GM12878 (cell line): ENCODE results near the gene ZNF776. TPM values are rescaled to one million over a fixed set of nuclear protein-coding genes. Genes with fewer than 3 reads are reported as not detected.

Experiments used
- ATF7 ChIP-seq: fragments of 450-650 bp; IDR thresholded peaks from 2 replicates; pipeline ENCODE4 v1.6.1; 2016; ENCODE audit warnings: low read depth, mild to moderate bottlenecking
- CBFB ChIP-seq: IDR thresholded peaks from 2 replicates; pipeline ENCODE4 v1.6.1; 2016; ENCODE audit warnings: antibody characterized with exemption, low read depth
- E2F8 ChIP-seq: fragments of 450-650 bp; IDR thresholded peaks from 2 replicates; pipeline ENCODE4 v1.6.1; 2018; ENCODE audit warnings: mild to moderate bottlenecking, low read depth, moderate library complexity; ENCODE audit not compliant: partially characterized antibody
- EGR1 ChIP-seq, 2 experiments: IDR thresholded peaks; 1 replicate in 1 of 2; 2 replicates in 1 of 2; pipeline ENCODE4 v1.6.1; 2011 to 2012; ENCODE audit warnings: low read depth in 2 of 2, low read length in 2 of 2, borderline replicate concordance in 1 of 2, mild to moderate bottlenecking in 1 of 2, moderate library complexity in 1 of 2
- HDAC6 ChIP-seq: fragments of 200-600 bp; sonication (generic); IDR thresholded peaks from one replicate; pipeline ENCODE4 v1.8.0; 2017; ENCODE audit warnings: antibody characterized with exemption; ENCODE audit not compliant: unreplicated experiment
- IRF5 ChIP-seq: fragments of 450-650 bp; IDR thresholded peaks from 2 replicates; pipeline ENCODE4 v1.6.1; 2017; ENCODE audit warnings: borderline replicate concordance
- MAX ChIP-seq: IDR thresholded peaks from 2 replicates; pipeline ENCODE4 v1.6.1; 2012; ENCODE audit warnings: low read depth, low read length, improper control_type of control experiment
- MTA2 ChIP-seq: fragments of 450-650 bp; IDR thresholded peaks from 2 replicates; pipeline ENCODE4 v1.6.1; 2016; ENCODE audit warnings: low read depth, mild to moderate bottlenecking, moderate library complexity
- MYB ChIP-seq: fragments of 150-350 bp; IDR thresholded peaks from 2 replicates; pipeline ENCODE4 v1.6.1; 2014; ENCODE audit warnings: mild to moderate bottlenecking, low read depth, low read length, borderline replicate concordance
- MYC ChIP-seq: IDR thresholded peaks from 2 replicates; pipeline ENCODE4 v1.6.1; 2011; ENCODE audit warnings: mild to moderate bottlenecking, low read length, moderate library complexity, inconsistent platforms; ENCODE audit not compliant: insufficient read depth, insufficient replicate concordance, insufficient read length, severe bottlenecking
- SREBF2 ChIP-seq: IDR thresholded peaks from 2 replicates; pipeline ENCODE4 v1.6.1; 2012; ENCODE audit warnings: mild to moderate bottlenecking, low read length
- TARDBP ChIP-seq: IDR thresholded peaks from 2 replicates; pipeline ENCODE4 v1.6.1; 2016; ENCODE audit warnings: borderline replicate concordance
- TCF3 ChIP-seq: IDR thresholded peaks from 2 replicates; pipeline ENCODE4 v1.6.1; 2012; ENCODE audit warnings: low read depth, mild to moderate bottlenecking, low read length, borderline replicate concordance; ENCODE audit not compliant: insufficient read depth
- ZBED1 ChIP-seq: IDR thresholded peaks from 2 replicates; pipeline ENCODE4 v1.6.1; 2016; ENCODE audit warnings: borderline replicate concordance
- ZNF622 ChIP-seq: fragments of 450-650 bp; IDR thresholded peaks from 2 replicates; pipeline ENCODE4 v1.6.1; 2017; ENCODE audit warnings: mild to moderate bottlenecking, inconsistent platforms
- polyA plus RNA-seq, 11 experiments: library from polyadenylated mRNA; depleted of rRNA in 4 of 11; unstranded in 6 of 11; stranded (reverse) in 5 of 11; fragments of >200 nt; fragmentation: Nextera tagmentation in 4 of 11; fragmentation: Illumina TruSeq in 1 of 11; extraction: Ambion mirVana in 4 of 11; extraction: Trizol in 1 of 11; gene quantifications; 1 replicate in 1 of 11; 2 replicates in 10 of 11; pipeline versions ENCODE4 v1.2.1 to v1.2.3, GENCODE V29; 2011 to 2016; ENCODE audit warnings: inconsistent platforms in 2 of 11, missing spikeins in 2 of 11, low read depth in 1 of 11
- total RNA-seq, 4 experiments: library from RNA; depleted of rRNA in 3 of 4; stranded (reverse); fragments of >200 nt in 3 of 4; fragmentation: Illumina TruSeq in 1 of 4; extraction: Trizol in 1 of 4; gene quantifications; 2 replicates each; pipeline versions ENCODE4 v1.2.1 to v1.2.3, GENCODE V29; 2013 to 2021
- TF ChIP-seq, protein P1 (sequence below): fragments of 450-650 bp; IDR thresholded peaks from 2 replicates; pipeline ENCODE4 v1.6.1; 2017; ENCODE audit warnings: mild to moderate bottlenecking, moderate library complexity
- TF ChIP-seq, protein P2 (sequence below): fragments of 450-650 bp; IDR thresholded peaks from 2 replicates; pipeline ENCODE4 v1.6.1; 2014; ENCODE audit warnings: mild to moderate bottlenecking
- TF ChIP-seq, protein P3 (sequence below): fragments of 150-350 bp; IDR thresholded peaks from 2 replicates; pipeline ENCODE4 v1.6.1; 2014; ENCODE audit warnings: mild to moderate bottlenecking, low read depth, low read length

ZNF776 gene
- total and polyA plus RNA-seq, 10 of the 15 experiments (the other 5 are each of a cell fraction or from before 2014, with no cell fraction given): 1.9 to 16.3 (median 11.7) TPM

GRCh38 chr19:57769345-57770131, 22.9 kb downstream of the ZNF776 start, which contains the start of gene ZNF586 (continued):
- TF ChIP-seq E2F8 (no peak), ZBED1 (peak; percentile 79; the same call in 1 of the 2 replicates), MYB (no peak), TARDBP (peak; percentile 33; the same call in 1 of the 2 replicates), ATF7 (no peak), ZNF622 (no peak), HDAC6 (no peak), TCF3 (no peak), CBFB (0 out of 2 replicates have a peak, but pooled peaks have one; percentile 23), MAX (peak; percentile 49; the same call in 1 of the 2 replicates), EGR1 (IDR thresholded peaks at IDR 0.05; ENCODE audit: borderline replicate concordance in 1 of 2, low read depth in 2 of 2, low read length in 2 of 2) (no peak), SREBF2 (no peak), IRF5 (no peak), MTA2 (no peak), MYC (no peak)
- TF ChIP-seq, protein P1, sequence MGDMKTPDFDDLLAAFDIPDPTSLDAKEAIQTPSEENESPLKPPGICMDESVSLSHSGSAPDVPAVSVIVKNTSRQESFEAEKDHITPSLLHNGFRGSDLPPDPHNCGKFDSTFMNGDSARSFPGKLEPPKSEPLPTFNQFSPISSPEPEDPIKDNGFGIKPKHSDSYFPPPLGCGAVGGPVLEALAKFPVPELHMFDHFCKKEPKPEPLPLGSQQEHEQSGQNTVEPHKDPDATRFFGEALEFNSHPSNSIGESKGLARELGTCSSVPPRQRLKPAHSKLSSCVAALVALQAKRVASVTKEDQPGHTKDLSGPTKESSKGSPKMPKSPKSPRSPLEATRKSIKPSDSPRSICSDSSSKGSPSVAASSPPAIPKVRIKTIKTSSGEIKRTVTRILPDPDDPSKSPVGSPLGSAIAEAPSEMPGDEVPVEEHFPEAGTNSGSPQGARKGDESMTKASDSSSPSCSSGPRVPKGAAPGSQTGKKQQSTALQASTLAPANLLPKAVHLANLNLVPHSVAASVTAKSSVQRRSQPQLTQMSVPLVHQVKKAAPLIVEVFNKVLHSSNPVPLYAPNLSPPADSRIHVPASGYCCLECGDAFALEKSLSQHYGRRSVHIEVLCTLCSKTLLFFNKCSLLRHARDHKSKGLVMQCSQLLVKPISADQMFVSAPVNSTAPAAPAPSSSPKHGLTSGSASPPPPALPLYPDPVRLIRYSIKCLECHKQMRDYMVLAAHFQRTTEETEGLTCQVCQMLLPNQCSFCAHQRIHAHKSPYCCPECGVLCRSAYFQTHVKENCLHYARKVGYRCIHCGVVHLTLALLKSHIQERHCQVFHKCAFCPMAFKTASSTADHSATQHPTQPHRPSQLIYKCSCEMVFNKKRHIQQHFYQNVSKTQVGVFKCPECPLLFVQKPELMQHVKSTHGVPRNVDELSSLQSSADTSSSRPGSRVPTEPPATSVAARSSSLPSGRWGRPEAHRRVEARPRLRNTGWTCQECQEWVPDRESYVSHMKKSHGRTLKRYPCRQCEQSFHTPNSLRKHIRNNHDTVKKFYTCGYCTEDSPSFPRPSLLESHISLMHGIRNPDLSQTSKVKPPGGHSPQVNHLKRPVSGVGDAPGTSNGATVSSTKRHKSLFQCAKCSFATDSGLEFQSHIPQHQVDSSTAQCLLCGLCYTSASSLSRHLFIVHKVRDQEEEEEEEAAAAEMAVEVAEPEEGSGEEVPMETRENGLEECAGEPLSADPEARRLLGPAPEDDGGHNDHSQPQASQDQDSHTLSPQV: no peak
- TF ChIP-seq, protein P2, sequence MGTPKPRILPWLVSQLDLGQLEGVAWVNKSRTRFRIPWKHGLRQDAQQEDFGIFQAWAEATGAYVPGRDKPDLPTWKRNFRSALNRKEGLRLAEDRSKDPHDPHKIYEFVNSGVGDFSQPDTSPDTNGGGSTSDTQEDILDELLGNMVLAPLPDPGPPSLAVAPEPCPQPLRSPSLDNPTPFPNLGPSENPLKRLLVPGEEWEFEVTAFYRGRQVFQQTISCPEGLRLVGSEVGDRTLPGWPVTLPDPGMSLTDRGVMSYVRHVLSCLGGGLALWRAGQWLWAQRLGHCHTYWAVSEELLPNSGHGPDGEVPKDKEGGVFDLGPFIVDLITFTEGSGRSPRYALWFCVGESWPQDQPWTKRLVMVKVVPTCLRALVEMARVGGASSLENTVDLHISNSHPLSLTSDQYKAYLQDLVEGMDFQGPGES: peak; percentile 66; the same call in 1 of the 2 replicates
- TF ChIP-seq, protein P3, sequence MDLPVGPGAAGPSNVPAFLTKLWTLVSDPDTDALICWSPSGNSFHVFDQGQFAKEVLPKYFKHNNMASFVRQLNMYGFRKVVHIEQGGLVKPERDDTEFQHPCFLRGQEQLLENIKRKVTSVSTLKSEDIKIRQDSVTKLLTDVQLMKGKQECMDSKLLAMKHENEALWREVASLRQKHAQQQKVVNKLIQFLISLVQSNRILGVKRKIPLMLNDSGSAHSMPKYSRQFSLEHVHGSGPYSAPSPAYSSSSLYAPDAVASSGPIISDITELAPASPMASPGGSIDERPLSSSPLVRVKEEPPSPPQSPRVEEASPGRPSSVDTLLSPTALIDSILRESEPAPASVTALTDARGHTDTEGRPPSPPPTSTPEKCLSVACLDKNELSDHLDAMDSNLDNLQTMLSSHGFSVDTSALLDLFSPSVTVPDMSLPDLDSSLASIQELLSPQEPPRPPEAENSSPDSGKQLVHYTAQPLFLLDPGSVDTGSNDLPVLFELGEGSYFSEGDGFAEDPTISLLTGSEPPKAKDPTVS: no peak
